Pancreas (tissue), 10 donors: Measurements from ENCODE around the gene SLC25A5. TPM values are rescaled to one million over a fixed set of nuclear protein-coding genes. Genes with fewer than 3 reads are reported as not detected.
A peak's percentile ranks its signal among the peaks of the same experiment; 100 is the strongest.

Experiments used
- ATAC-seq, 4 donors: fragments of 200-7000 bp; cut with Tn5 transposase; one replicate each; pipeline versions ENCODE4 v1.8.0 to v1.9.1; 2020; ENCODE audit warnings: mild to moderate bottlenecking in 4 of 4, moderate library complexity in 4 of 4
- DNase-seq, 6 donors: peaks; one replicate each; pipeline ENCODE4 v3.0.0-alpha.2; 2020
- FAIRE-seq: peaks from 2 replicates; lab custom pipeline; 2012; peaks lifted over from hg19 to GRCh38; lab: Jason Lieb, UNC
- H3K27ac ChIP-seq, 4 donors: fragments of 200-600 bp; sonication (generic); 1 replicate in 3 of 4; 2 replicates in 1 of 4; pipeline versions ENCODE4 v1.5.0 to v1.8.0; 2020
- H3K27me3 ChIP-seq, 4 donors: fragments of 200-600 bp; one replicate each; pipeline ENCODE4 v1.8.0; 2021
- H3K36me3 ChIP-seq, 3 donors: fragments of 200-600 bp; sonication (generic) in 1 of 3; one replicate each; pipeline versions ENCODE4 v1.5.0 to v1.8.0; 2020 to 2021
- H3K4me1 ChIP-seq, 3 donors: fragments of 200-600 bp; one replicate each; pipeline ENCODE4 v1.8.0; 2021
- H3K4me3 ChIP-seq, 4 donors: fragments of 200-600 bp; sonication (generic) in 2 of 4; one replicate each; pipeline versions ENCODE4 v1.5.0 to v1.8.0; 2020 to 2021
- H3K9me3 ChIP-seq, 4 donors: fragments of 200-600 bp; one replicate each; pipeline ENCODE4 v1.8.0; 2021
- CTCF ChIP-seq, 4 donors: fragments of 200-600 bp; sonication (generic) in 3 of 4; IDR thresholded peaks; one replicate each; pipeline versions ENCODE4 v1.5.0 to v1.8.0; 2021; ENCODE audit warnings: antibody characterized with exemption in 4 of 4
- WGBS, 2 donors: extraction: QIAGEN DNeasy Blood & Tissue Kit; methylation state at CpG; one replicate each; pipeline ENCODE4 v1.1.7; 2013; 5-methylcytosine and 5-hydroxymethylcytosine counted together
- intact Hi-C, 3 donors: fragments of 100-400 bp; cut with DNase I; formaldehyde crosslinking; loops; one replicate each; pipeline versions ENCODE4 v1.11.1 to v1.14.2; 2022
- polyA plus RNA-seq, 2 donors: library from polyadenylated mRNA; stranded (reverse); fragments of 200-250 nt; gene quantifications; one replicate each; pipeline ENCODE4 v1.2.3, GENCODE V29; 2013
- total RNA-seq, 6 donors: library from RNA; stranded (reverse); fragmentation: NEBNext Ultra II Directional in 4 of 6; extraction: Animal tissue kit (Norgen Biotek cat#: 25700) in 4 of 6; gene quantifications; one replicate each; pipeline versions ENCODE4 v1.2.1 to v1.2.4, GENCODE V29; 2021 to 2023
- donor health status: healthy with polysubstance abuse.
- donor health status: DM: no; HTN: no; CAD: no; lungs with moderate emphysema.
- donor health status: DM: no; HTN: no; CAD: no.
- donor health status: control.
- donor health status: control.
- donor health status: Bipolar disorder and iron deficiency.
- donor health status: DM: yes; HTN: yes; CAD: no.
- donor health status: DM: no; HTN: no; CAD: no.
- donor health status: DM: no; HTN: no; CAD: no.
- donor health status: DM: yes; HTN: yes; CAD: no.

SLC25A5 gene
- total and polyA plus RNA-seq, 8 donors = 112 to 462 (median 273) TPM

DNA sequence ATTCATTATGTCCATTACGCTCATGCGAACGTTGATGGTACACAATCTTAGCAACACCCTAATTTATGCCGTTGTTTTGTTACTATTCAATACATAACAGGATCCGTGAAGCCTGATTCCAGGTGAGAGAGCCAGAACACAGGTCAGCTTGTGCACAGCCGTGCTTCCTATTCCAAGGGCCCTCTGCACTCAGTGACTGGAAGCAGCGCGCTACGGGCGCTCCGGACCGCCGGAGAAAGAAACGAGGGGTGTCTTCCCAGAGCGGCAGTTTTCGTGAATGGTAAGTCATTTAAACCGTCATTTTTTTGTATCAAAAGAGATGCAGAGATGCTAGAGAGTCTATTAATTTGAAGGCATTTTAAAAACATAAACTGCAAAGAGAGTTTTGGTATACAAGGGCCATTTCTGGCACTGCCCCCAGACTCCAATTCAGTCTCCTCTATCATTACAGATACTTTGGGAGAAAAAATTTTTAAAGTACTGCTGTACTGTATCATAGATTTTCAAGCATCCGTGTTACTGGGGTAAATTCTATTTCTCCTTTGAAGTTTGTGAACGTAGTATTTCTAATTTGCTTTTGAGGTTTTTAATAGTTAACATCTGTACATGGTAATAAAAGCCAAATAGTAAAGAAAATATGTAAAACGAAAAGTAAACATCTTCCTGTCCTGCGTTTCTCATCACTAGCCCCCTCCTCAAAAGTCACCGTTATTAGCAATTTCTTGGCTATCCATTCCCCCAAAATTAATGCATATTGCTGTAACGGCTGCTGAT is 6.6 kb downstream of the SLC25A5 start:
- no peak overlapping the region for H3K4me3 ChIP-seq
- WGBS, 2 donors = 76 to 84% methylated on average over 23 of the region's 23 CpGs
- no peak for TF ChIP-seq CTCF (IDR thresholded peaks at IDR 0.05)
- peaks cover 0 to 9% (median 3%) of the 10 kb centered on the region in 3 donors for H3K36me3 ChIP-seq
- no peak for ATAC-seq
- no peak for FAIRE-seq
- peaks cover 0 to 13% (median 6%) of the 10 kb centered on the region in 3 donors for H3K4me1 ChIP-seq
- H3K9me3 ChIP-seq = no peaks in the 10 kb centered on the region
- DNase-seq = no peak
- no peak overlapping the region for H3K27ac ChIP-seq
- intact Hi-C loops = no loop called here
- H3K27me3 ChIP-seq = no peaks in the 10 kb centered on the region

- FAIRE-seq (no peak), DNase-seq (no peak), ATAC-seq (no peak)
- H3K27ac ChIP-seq = no peak overlapping the region
- H3K4me3 ChIP-seq = no peak overlapping the region
- no peaks in the 10 kb centered on the region for H3K27me3 ChIP-seq
- H3K4me1 ChIP-seq = peaks cover 0 to 13% (median 6%) of the 10 kb centered on the region in 3 donors
- peaks cover 0 to 6% (median 3%) of the 10 kb centered on the region in 3 donors for H3K36me3 ChIP-seq
- WGBS, 2 donors = 69 to 70% methylated on average over 11 of the region's 11 CpGs
- intact Hi-C loops = no loop called here
- TF ChIP-seq CTCF (IDR thresholded peaks at IDR 0.05) = no peak
- no peaks in the 10 kb centered on the region for H3K9me3 ChIP-seq
Measured at GRCh38 chrX:119475389-119476101, 7.3 kb downstream of the SLC25A5 start.

DNA sequence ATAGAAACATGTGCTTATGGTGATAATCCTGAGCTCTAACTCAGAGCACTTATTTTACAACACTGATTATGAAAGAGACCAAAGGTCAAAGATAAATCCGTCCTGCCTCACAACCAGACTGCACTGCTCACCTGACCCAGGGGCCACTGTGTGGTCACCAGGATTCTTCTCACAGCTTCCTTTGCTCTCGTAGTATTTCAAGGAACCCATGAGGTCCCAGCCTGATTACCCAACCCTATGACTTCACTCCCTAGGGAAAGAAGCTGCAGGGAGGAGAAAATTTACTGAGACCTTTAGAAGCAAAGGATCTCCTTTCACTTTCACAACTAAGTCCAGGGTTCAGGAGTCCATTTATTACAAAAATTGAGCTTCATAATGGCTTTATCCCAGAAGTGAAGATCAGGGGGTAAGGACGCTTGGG is 9.6 kb downstream of the SLC25A5 start:
- no peak for TF ChIP-seq CTCF (IDR thresholded peaks at IDR 0.05)
- ATAC-seq (peak; percentile 64 to 75 (median 74)), DNase-seq (peak in 4 of 6 donors; percentile 56 to 63 (median 61)), FAIRE-seq (no peak)
- Histone ChIP-seq H3K27ac (peak overlapping the region in 2 of 4 donors; percentile 39 to 50), H3K9me3 (no peaks in the 10 kb centered on the region), H3K4me3 (no peak overlapping the region), H3K36me3 (no peaks in the 10 kb centered on the region), H3K27me3 (no peaks in the 10 kb centered on the region), H3K4me1 (peaks cover 4 to 19% (median 16%) of the 10 kb centered on the region in 3 donors)
- 16 to 26% methylated on average over 3 of the region's 3 CpGs for WGBS, 2 donors
- intact Hi-C loops = no loop called here

GRCh38 chrX:119478504-119478903 is 10.3 kb downstream of the SLC25A5 start:
- Histone ChIP-seq H3K27me3 (no peaks in the 10 kb centered on the region), H3K27ac (peak overlapping the region in 1 of 4 donors; percentile 39), H3K4me1 (peaks cover 4 to 19% (median 16%) of the 10 kb centered on the region in 3 donors), H3K36me3 (no peaks in the 10 kb centered on the region), H3K9me3 (no peaks in the 10 kb centered on the region), H3K4me3 (no peak overlapping the region)
- FAIRE-seq (no peak), DNase-seq (no peak), ATAC-seq (no peak)
- intact Hi-C loops = no loop called here
- no peak for TF ChIP-seq CTCF (IDR thresholded peaks at IDR 0.05)
- 46 to 65% methylated on average over 4 of the region's 4 CpGs for WGBS, 2 donors
